Measurements from ENCODE around the gene RGS9.

The RGS9 gene

GRCh38 chr17:65193716-65194293 lies 56.6 kb downstream of the RGS9 start:
- no peak overlapping the region for H2AFZ ChIP-seq
- H3K4me1 ChIP-seq: no peaks in the 10 kb centered on the region
- H3K79me2 ChIP-seq: no peaks in the 10 kb centered on the region
- no peak for TF ChIP-seq CTCF (IDR thresholded peaks at IDR 0.05)
- no peaks in the 10 kb centered on the region for H3K27me3 ChIP-seq (ENCODE audit: control insufficient read depth, insufficient read depth, low read length)
- no peak overlapping the region for H3K4me2 ChIP-seq (ENCODE audit: low read length)
- no peak overlapping the region for H3K27ac ChIP-seq
- no peaks in the 10 kb centered on the region for H3K36me3 ChIP-seq (ENCODE audit: control insufficient read depth, insufficient read depth, low read length)
- H3K9ac ChIP-seq: no peak overlapping the region
- H3K9me3 ChIP-seq (ENCODE audit: control insufficient read depth, low read length): no peaks in the 10 kb centered on the region
- no peak overlapping the region for H3K4me3 ChIP-seq (ENCODE audit: low read depth, low read length)

DNA sequence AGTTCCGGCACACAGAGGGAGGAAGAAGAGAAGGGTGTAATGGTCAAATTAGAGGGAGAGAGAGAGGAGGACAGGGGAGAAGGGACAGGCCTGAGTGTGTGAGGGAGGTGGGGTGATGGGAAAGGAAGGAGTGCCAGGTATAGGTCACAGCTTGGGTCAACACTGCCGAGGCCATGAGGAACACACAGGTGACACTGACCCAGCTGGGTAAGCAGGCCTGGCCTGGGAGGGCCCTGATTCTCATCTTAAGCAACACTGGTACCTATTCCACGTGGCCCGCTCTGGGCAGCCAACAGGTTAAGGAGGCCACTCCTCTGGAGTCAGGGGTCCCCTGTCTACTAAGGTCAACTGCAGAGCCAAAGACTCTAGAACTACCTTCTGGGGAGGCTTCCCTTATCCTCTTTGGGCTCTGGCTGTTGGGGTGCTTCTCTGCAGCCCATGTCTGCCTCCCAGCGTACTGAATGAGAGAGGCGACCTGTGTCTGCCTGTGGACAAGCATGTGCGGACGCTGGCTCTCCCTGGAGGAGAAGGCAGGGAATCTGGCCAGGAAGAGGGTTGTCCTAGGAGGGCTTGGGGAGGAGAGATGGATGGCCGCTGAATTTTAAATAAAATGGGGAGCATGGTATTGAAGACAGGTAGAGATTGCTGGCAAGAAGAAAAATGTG lies 57.6 kb downstream of the RGS9 start:
- TF ChIP-seq CTCF (IDR thresholded peaks at IDR 0.05): no peak
- no peaks in the 10 kb centered on the region for H3K36me3 ChIP-seq (ENCODE audit: control insufficient read depth, insufficient read depth, low read length)
- no peak overlapping the region for H2AFZ ChIP-seq
- no peaks in the 10 kb centered on the region for H3K4me1 ChIP-seq
- no peak overlapping the region for H3K4me2 ChIP-seq (ENCODE audit: low read length)
- H3K4me3 ChIP-seq (ENCODE audit: low read depth, low read length): no peak overlapping the region
- no peaks in the 10 kb centered on the region for H3K79me2 ChIP-seq
- H3K9me3 ChIP-seq (ENCODE audit: control insufficient read depth, low read length): no peaks in the 10 kb centered on the region
- H3K27me3 ChIP-seq (ENCODE audit: control insufficient read depth, insufficient read depth, low read length): no peaks in the 10 kb centered on the region
- no peak overlapping the region for H3K9ac ChIP-seq
- no peak overlapping the region for H3K27ac ChIP-seq

GRCh38 chr17:65195716-65196115 lies 58.5 kb downstream of the RGS9 start:
- TF ChIP-seq CTCF (IDR thresholded peaks at IDR 0.05): no peak
- no peaks in the 10 kb centered on the region for H3K36me3 ChIP-seq (ENCODE audit: control insufficient read depth, insufficient read depth, low read length)
- H3K4me2 ChIP-seq (ENCODE audit: low read length): no peak overlapping the region
- H3K27me3 ChIP-seq (ENCODE audit: control insufficient read depth, insufficient read depth, low read length): no peaks in the 10 kb centered on the region
- H3K79me2 ChIP-seq: no peaks in the 10 kb centered on the region
- H3K9ac ChIP-seq: no peak overlapping the region
- no peak overlapping the region for H3K27ac ChIP-seq
- no peaks in the 10 kb centered on the region for H3K9me3 ChIP-seq (ENCODE audit: control insufficient read depth, low read length)
- H3K4me3 ChIP-seq (ENCODE audit: low read depth, low read length): no peak overlapping the region
- H2AFZ ChIP-seq: no peak overlapping the region
- no peaks in the 10 kb centered on the region for H3K4me1 ChIP-seq

GRCh38 chr17:65196617-65197016 lies 59.4 kb downstream of the RGS9 start:
- Histone ChIP-seq H3K36me3 (ENCODE audit: control insufficient read depth, insufficient read depth, low read length) (no peaks in the 10 kb centered on the region), H3K27ac (no peak overlapping the region), H3K4me3 (ENCODE audit: low read depth, low read length) (no peak overlapping the region), H3K9me3 (ENCODE audit: control insufficient read depth, low read length) (no peaks in the 10 kb centered on the region), H3K9ac (no peak overlapping the region), H3K79me2 (no peaks in the 10 kb centered on the region), H3K4me2 (ENCODE audit: low read length) (no peak overlapping the region), H2AFZ (no peak overlapping the region), H3K4me1 (no peaks in the 10 kb centered on the region), H3K27me3 (ENCODE audit: control insufficient read depth, insufficient read depth, low read length) (no peaks in the 10 kb centered on the region)
- TF ChIP-seq CTCF (IDR thresholded peaks at IDR 0.05): no peak

DNA sequence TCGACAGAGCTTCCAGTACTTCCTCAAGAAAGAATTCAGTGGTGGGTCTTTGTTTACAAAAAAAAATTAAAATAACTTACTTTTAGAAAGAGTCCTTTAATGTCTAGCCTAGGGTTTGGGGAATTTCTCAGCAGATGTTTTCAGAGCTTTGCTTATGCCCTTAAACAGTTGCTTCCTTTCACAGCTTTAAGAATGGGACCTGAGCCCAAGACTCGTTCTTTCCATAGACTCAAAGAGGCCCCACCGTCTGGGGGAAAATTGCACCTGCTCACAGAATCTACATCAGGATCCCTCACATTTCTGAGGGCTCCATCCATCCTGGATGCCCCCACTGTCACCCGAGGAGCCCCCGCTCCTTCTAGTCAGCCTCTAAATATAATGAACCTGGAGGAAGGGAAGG lies 60.0 kb downstream of the RGS9 start:
- H3K27ac ChIP-seq: no peak overlapping the region
- no peaks in the 10 kb centered on the region for H3K9me3 ChIP-seq (ENCODE audit: control insufficient read depth, low read length)
- no peaks in the 10 kb centered on the region for H3K4me1 ChIP-seq
- H3K4me2 ChIP-seq (ENCODE audit: low read length): no peak overlapping the region
- H3K4me3 ChIP-seq (ENCODE audit: low read depth, low read length): no peak overlapping the region
- H3K79me2 ChIP-seq: no peaks in the 10 kb centered on the region
- TF ChIP-seq CTCF (IDR thresholded peaks at IDR 0.05): no peak
- H3K27me3 ChIP-seq (ENCODE audit: control insufficient read depth, insufficient read depth, low read length): no peaks in the 10 kb centered on the region
- H2AFZ ChIP-seq: no peak overlapping the region
- H3K36me3 ChIP-seq (ENCODE audit: control insufficient read depth, insufficient read depth, low read length): no peaks in the 10 kb centered on the region
- no peak overlapping the region for H3K9ac ChIP-seq

Data from parathyroid adenoma (tissue), 2 donors.